ENCODE measurements around the gene RANBP3.

- TF ChIP-seq CTCF (IDR thresholded peaks at IDR 0.05), result no peak
- no peak for TF ChIP-seq POLR2A (IDR thresholded peaks at IDR 0.05)
Observed at GRCh38 chr19:5891572-5891937, 86.4 kb downstream of the RANBP3 start.

Data from thyroid gland (tissue), 4 donors.